ENCODE measurements around the gene FBXL22.
A peak's percentile ranks its signal among the peaks of the same experiment; 100 is the strongest.

Gene FBXL22

GRCh38 chr15:63601026-63601703 is 4.0 kb downstream of the FBXL22 start (continued):
- TF ChIP-seq ZNF654 (tag by site-specific recombination; IDR thresholded peaks at IDR 0.05; ENCODE audit: low read depth): no peak
- TF ChIP-seq ZNF398 (tag by site-specific recombination; IDR thresholded peaks at IDR 0.05): no peak
- TF ChIP-seq ZNF169 (tag by site-specific recombination; IDR thresholded peaks at IDR 0.05): no peak
- no peak for TF ChIP-seq ZNF140 (tag by site-specific recombination; IDR thresholded peaks at IDR 0.05)
- TF ChIP-seq ZNF223 (tag by site-specific recombination; IDR thresholded peaks at IDR 0.05): no peak
- TF ChIP-seq ZNF792 (tag by site-specific recombination; IDR thresholded peaks at IDR 0.05): no peak
- no peak for TF ChIP-seq ZNF121 (tag by site-specific recombination; IDR thresholded peaks at IDR 0.05)
- no peak for TF ChIP-seq ZNF10 (tag by site-specific recombination; IDR thresholded peaks at IDR 0.05)
- TF ChIP-seq ZNF521 (tag by site-specific recombination; IDR thresholded peaks at IDR 0.05): no peak
- TF ChIP-seq ZNF404 (tag by site-specific recombination; IDR thresholded peaks at IDR 0.05): no peak
- no peak for TF ChIP-seq ZNF658 (tag by site-specific recombination; IDR thresholded peaks at IDR 0.05)
- TF ChIP-seq ZNF449 (tag by site-specific recombination; IDR thresholded peaks at IDR 0.05): no peak
- TF ChIP-seq ZNF843 (tag by site-specific recombination; IDR thresholded peaks at IDR 0.05): no peak
- no peak for TF ChIP-seq OVOL3 (tag by site-specific recombination; IDR thresholded peaks at IDR 0.05)
- TF ChIP-seq ZNF624 (tag by site-specific recombination; IDR thresholded peaks at IDR 0.05): no peak
- no peak for TF ChIP-seq ZNF514 (tag by site-specific recombination; IDR thresholded peaks at IDR 0.05)
- peak; percentile 29; the same call in 1 of the 2 replicates for TF ChIP-seq ZBTB20 (tag by site-specific recombination; IDR thresholded peaks at IDR 0.05)
- no peak for TF ChIP-seq ZBTB8A (tag by site-specific recombination; IDR thresholded peaks at IDR 0.05)
- TF ChIP-seq ZNF211 (tag by site-specific recombination; IDR thresholded peaks at IDR 0.05; ENCODE audit: low read depth): no peak
- no peak for TF ChIP-seq ZNF423 (tag by site-specific recombination; IDR thresholded peaks at IDR 0.05)
- peak; percentile 24; the same call in 1 of the 2 replicates for TF ChIP-seq KLF1 (tag by site-specific recombination; IDR thresholded peaks at IDR 0.05)
- TF ChIP-seq KLF16 (tag by site-specific recombination; IDR thresholded peaks at IDR 0.05): no peak
- TF ChIP-seq MEIS1 (CRISPR knock-in tag; IDR thresholded peaks at IDR 0.05; ENCODE audit: borderline replicate concordance): no peak
- peak; percentile 55; the same call in 1 of the 2 replicates for TF ChIP-seq ZBTB10 (tag by site-specific recombination; IDR thresholded peaks at IDR 0.05)
- TF ChIP-seq ZBTB49 (tag by site-specific recombination; IDR thresholded peaks at IDR 0.05; ENCODE audit: low read depth): no peak
- no peak for TF ChIP-seq ZNF623 (tag by site-specific recombination; IDR thresholded peaks at IDR 0.05)
- TF ChIP-seq ZNF837 (tag by site-specific recombination; IDR thresholded peaks at IDR 0.05): no peak
- TF ChIP-seq MZF1 (tag by site-specific recombination; IDR thresholded peaks at IDR 0.05; ENCODE audit: borderline replicate concordance): no peak
- TF ChIP-seq ZNF280C (tag by site-specific recombination; IDR thresholded peaks at IDR 0.05): no peak
- TF ChIP-seq GLI2 (tag by site-specific recombination; IDR thresholded peaks at IDR 0.05; ENCODE audit: borderline replicate concordance, low read depth): no peak
- TF ChIP-seq ZNF626 (tag by site-specific recombination; IDR thresholded peaks at IDR 0.05): no peak
- TF ChIP-seq SCRT2 (tag by site-specific recombination; IDR thresholded peaks at IDR 0.05): no peak
